PC-3 (cell line): Measurements from ENCODE around the gene PIH1D1.

Experiments used
- EZH2 ChIP-seq: fragments of 300-600 bp; sonication (generic); IDR thresholded peaks from one replicate; pipeline ENCODE4 v1.6.1; 2017; ENCODE audit warnings: antibody characterized with exemption, mild to moderate bottlenecking, low read length; ENCODE audit not compliant: unreplicated experiment
- EZH2phosphoT487 ChIP-seq: fragments of 300-600 bp; sonication (generic); IDR thresholded peaks from 2 replicates; pipeline ENCODE4 v1.6.1; 2018; ENCODE audit warnings: mild to moderate bottlenecking, antibody characterized with exemption, low read length, borderline replicate concordance
- TF ChIP-seq, protein P1 (sequence below): fragments of 300-600 bp; sonication (generic); conservative IDR thresholded peaks from 2 replicates; pipeline ENCODE4 v1.5.1; 2017; ENCODE audit warnings: antibody characterized with exemption, low read depth, mild to moderate bottlenecking, low read length

DNA sequence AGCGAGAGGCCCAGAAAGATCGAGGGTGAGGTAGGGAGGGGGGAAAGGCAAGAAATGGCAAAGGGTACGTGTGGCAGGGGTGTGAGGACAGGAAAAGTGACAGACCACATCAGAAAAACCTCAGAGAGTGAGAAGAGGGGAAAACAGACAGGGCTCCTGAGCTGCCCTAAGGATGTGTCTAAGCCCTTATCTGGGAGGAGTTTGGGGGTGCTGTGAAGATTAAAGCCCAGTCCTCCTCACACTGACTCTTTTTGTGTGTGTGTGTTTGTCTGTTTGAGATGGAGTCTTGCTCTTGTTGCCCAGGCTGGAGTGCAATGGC is 27.7 kb downstream of the PIH1D1 start:
- TF ChIP-seq, protein P1, sequence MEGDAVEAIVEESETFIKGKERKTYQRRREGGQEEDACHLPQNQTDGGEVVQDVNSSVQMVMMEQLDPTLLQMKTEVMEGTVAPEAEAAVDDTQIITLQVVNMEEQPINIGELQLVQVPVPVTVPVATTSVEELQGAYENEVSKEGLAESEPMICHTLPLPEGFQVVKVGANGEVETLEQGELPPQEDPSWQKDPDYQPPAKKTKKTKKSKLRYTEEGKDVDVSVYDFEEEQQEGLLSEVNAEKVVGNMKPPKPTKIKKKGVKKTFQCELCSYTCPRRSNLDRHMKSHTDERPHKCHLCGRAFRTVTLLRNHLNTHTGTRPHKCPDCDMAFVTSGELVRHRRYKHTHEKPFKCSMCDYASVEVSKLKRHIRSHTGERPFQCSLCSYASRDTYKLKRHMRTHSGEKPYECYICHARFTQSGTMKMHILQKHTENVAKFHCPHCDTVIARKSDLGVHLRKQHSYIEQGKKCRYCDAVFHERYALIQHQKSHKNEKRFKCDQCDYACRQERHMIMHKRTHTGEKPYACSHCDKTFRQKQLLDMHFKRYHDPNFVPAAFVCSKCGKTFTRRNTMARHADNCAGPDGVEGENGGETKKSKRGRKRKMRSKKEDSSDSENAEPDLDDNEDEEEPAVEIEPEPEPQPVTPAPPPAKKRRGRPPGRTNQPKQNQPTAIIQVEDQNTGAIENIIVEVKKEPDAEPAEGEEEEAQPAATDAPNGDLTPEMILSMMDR: no peak
- TF ChIP-seq EZH2 (no peak), EZH2phosphoT487 (no peak)
